ENCODE data around the gene TBX4.
A peak's percentile ranks its signal among the peaks of the same experiment; 100 is the strongest.

The TBX4 gene

GRCh38 chr17:61455324-61456060, 3.3 kb downstream of the TBX4 start:
- no peak for DNase-seq

GRCh38 chr17:61456061-61456681, 3.9 kb downstream of the TBX4 start:
- DNase-seq: no peak

- DNase-seq: no peak
Observed at GRCh38 chr17:61456688-61457225, 4.5 kb downstream of the TBX4 start.

- DNase-seq: no peak
Observed at GRCh38 chr17:61457226-61457983, 5.2 kb downstream of the TBX4 start.

GRCh38 chr17:61458000-61458399, 5.8 kb downstream of the TBX4 start:
- no peak for DNase-seq

GRCh38 chr17:61458421-61459141, 6.4 kb downstream of the TBX4 start:
- no peak for DNase-seq

- no peak for DNase-seq
Observed at GRCh38 chr17:61459142-61459809, 7.1 kb downstream of the TBX4 start.

GRCh38 chr17:61459939-61460718, 7.9 kb downstream of the TBX4 start:
- DNase-seq: no peak

GRCh38 chr17:61460796-61461585, 8.8 kb downstream of the TBX4 start:
- no peak for DNase-seq

- no peak for DNase-seq
Observed at GRCh38 chr17:61461586-61461966, 9.4 kb downstream of the TBX4 start.

- no peak for DNase-seq
Observed at GRCh38 chr17:61461967-61462718, 9.9 kb downstream of the TBX4 start.

- peak; percentile 22 for DNase-seq
Observed at GRCh38 chr17:61462719-61463315, 10.6 kb downstream of the TBX4 start.

GRCh38 chr17:61463316-61464129, 11.3 kb downstream of the TBX4 start:
- DNase-seq: no peak

GRCh38 chr17:61464130-61464842, 12.1 kb downstream of the TBX4 start:
- DNase-seq: no peak

- DNase-seq: no peak
Observed at GRCh38 chr17:61464843-61465180, 12.6 kb downstream of the TBX4 start.

- no peak for DNase-seq
Observed at GRCh38 chr17:61465550-61466237, 13.5 kb downstream of the TBX4 start.

- DNase-seq: no peak
Observed at GRCh38 chr17:61466246-61466645, 14.0 kb downstream of the TBX4 start.

Measured in NCI-H1436 treated with DMSO at 0.1 percent for 48 hours (cell line).